Inferior parietal cortex (tissue), 1 donor: ENCODE measurements around the gene SNN.

Experiments used
- DNase-seq: peaks from one replicate; pipeline ENCODE4 v3.0.0-alpha.2; 2016; ENCODE audit errors: extremely low spot score

Gene SNN

DNA sequence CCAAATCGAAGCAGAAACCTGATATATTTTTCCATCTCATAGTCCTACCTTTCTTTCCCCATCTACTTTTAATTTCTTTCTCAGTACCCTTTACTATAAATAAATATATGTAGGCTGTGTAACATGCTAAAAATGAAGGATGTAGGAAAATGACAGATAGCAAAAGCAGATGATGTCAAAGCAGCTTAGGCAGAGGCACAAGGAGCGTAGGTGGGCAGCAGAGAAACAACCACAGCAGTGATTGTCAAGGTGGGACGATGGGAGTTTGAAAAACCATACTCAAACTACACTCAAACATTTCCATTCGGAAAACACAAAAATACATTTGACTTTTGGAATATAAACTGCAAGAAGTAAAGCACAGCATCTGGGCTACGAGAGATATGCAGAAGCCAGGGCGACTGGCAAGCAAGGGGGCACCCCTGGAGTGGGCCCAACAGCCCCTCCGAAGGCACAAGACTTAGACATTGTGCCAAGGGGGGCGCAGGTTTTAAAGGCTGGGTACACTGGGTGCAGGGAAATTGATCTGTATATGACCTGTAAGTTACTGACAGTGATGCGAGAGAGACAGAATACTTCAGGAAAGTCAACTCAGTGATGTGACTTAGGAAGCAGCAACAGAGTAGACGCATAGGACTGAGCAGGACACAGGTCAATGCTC, 31.1 kb downstream of the SNN start:
- DNase-seq: no peak

- no peak for DNase-seq
These were observed 32.2 kb downstream of the SNN start for GRCh38 chr16:11700264-11701029.

- DNase-seq: no peak
These were observed 37.2 kb downstream of the SNN start for GRCh38 chr16:11705311-11706025.

- no peak for DNase-seq
These were observed 38.0 kb downstream of the SNN start for GRCh38 chr16:11706180-11706742.

DNA sequence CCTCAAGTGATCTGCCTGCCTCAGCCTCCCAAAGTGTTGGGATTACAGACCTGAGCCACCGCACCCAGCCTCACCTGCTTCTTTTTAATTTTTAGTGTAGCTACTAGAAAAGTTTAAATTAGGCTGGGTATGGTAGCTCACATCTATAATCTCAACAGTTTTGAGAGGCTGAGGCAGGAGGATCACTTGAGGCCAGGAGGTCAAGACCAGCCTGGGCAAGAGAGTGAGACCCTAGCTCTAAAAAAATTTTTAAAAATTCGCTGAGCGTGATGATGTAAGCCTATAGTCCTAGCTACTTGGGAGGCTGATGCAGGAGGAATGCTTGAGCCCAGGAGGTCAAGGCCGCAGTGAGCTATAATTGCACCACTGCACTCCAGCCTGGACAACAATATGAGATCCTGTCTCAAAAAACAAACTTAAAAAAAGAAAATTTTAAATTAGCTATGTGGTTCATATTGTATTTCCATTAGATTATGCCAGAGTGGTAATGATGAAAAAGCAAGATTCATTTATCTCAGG, 39.5 kb downstream of the SNN start:
- DNase-seq: no peak

- no peak for DNase-seq
These were observed 40.2 kb downstream of the SNN start for GRCh38 chr16:11708421-11708820.

DNA sequence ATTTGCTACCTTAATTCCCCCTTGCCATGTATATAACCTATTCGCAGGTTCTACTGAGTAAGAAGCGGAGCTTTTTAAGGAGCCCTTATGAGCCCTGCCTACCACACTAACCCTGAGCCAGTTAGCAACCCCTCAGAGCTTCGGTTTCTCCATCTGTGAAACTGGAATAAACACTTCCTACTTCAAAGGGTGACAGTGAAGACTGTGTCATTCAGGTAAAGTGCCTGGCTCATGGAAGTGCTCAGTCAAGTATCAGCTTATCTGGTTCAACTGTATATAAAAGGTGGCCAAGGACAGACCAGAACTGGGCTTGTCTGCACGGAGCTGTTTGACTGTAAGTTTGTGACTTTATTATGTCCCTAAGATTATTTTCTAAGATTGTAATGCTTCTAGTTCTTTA, 43.4 kb downstream of the SNN start:
- DNase-seq: no peak

GRCh38 chr16:11712122-11712521, 43.9 kb downstream of the SNN start:
- no peak for DNase-seq

DNA sequence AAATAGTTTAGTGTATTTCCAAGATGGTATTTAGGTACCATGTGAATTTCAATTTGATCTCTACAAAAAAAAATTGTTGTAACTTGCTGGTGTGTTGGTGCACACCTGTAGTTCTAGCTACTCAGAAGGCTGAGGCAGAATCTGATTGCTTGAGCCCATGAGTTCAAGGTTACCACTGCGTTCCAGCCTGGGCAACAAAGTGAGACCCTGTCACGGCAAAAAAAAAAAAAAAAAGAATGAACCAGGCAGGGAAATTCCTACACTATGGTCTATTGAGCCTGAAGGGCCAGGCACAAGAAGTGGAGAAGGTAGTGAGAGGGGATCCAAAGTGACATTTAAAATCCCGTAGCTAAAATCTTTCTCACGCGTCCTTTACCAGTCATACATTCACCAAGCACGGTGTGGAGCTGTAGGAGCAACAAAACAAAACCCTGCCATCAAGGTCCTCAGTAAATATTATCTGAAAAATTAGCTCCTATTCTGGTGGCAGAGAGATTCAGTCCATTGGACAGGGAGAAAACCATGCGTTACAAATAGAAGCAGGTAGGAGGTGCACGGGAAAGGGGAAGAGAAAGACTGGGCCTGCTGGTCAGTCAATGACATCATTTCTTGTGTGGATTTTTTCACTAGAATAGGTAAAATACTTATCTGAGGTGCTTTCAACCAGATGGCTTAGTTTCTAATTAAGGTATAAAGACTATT, 47.1 kb downstream of the SNN start:
- DNase-seq: no peak

DNA sequence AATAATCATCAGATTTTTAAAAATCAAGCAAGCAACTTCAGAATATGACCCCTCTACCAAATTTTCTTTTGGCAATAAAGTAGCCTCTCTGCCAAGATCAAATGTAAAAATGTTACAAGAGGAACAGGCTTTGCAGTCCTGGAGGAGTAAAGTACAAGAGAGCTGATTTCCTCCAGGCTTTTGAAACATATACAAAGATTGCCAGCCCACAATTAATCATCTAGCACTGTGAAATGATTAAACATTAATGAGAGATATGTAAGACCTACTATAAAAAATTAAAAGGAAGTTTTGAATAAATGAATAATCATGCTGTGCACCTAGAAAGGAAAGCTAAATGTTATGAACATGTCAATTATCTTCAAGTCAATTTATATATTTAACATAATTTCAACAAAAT, 48.1 kb downstream of the SNN start:
- no peak for DNase-seq

- DNase-seq: no peak
These were observed 49.6 kb downstream of the SNN start for GRCh38 chr16:11717811-11718210.

DNA sequence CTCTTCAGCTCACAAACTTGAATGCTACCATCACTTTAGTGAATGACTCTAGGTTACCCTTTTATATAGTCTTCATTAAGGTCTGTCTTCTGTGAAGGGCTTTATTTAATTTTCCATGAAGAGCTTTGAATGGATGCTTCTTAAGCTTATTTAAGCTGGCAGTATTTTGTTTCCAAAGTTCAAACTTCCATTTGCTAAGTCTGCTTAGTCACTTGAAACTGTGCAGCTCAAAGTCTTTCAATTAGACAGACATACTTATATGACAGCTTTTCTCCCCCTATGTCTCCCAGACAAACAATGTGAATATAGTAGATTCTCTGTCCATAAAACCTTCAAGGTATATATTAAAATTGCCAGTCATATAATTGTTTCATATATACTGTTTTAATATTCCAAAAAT, 50.9 kb downstream of the SNN start:
- DNase-seq: no peak

- DNase-seq: no peak
These were observed 51.5 kb downstream of the SNN start for GRCh38 chr16:11719762-11720161.

GRCh38 chr16:11721781-11722467, 53.7 kb downstream of the SNN start:
- DNase-seq: no peak

- DNase-seq: no peak
These were observed 54.2 kb downstream of the SNN start for GRCh38 chr16:11722468-11722808.

GRCh38 chr16:11725457-11725856, 57.2 kb downstream of the SNN start:
- DNase-seq: no peak

GRCh38 chr16:11726008-11726407, 57.8 kb downstream of the SNN start:
- no peak for DNase-seq

DNA sequence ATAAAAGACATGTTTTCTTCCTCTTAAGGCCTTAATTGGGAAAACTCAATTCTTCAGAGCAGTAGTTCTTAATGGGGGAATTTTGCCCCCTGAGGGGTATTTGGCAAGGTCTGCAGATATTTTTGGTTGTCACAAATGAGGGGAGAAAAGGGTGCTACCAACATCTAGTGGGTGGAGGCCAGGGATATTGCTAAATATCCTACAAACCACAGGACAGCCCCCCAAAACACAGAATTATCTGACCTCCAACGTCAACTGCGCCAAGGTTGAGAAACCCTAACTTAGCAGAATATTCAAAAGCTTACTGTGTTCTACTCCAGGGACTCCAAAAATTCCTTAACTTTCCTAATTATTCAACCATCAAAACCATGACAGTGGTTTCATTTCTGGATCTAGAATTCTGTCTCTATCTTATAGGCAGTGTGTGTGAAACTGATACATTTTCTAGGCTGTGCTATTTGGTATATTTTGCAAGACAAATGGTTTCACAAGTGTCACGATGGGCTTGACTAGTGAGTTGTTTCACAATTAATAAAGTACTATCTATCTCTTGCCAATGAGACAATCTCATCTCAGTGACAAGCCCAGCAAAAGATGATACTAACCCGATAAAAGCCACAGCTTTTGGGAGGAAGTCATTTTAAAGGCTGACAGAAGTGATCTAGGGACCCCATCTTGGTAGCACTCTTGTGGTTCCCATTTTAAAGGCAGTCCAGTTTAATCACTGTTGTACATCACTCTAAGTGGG, 59.7 kb downstream of the SNN start:
- no peak for DNase-seq
